ENCODE measurements around the gene FBXO17.
A peak's percentile ranks its signal among the peaks of the same experiment; 100 is the strongest.

FBXO17 gene

DNA sequence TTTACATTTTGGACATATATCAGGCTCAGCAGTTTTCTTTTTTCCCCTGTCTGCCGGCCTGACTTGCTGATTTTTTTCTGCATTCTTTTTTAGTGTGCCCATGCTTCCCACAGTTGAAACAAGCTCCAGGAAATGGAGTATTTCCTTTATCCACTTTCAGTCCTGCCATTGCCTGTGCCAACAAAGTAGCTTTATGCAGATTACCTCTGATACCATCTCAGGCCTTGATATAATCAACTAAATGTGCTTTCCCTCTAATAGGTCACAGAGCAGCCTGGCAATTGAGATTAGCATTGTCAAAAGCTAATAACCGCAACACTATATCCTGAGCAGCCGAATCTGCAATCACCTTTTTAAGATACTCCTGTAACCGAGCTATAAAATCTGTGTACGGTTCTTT lies 35.6 kb downstream of the FBXO17 start:
- H3K4me3 ChIP-seq (ENCODE audit: low read depth, low read length) = no peak overlapping the region
- TF ChIP-seq, protein P1, sequence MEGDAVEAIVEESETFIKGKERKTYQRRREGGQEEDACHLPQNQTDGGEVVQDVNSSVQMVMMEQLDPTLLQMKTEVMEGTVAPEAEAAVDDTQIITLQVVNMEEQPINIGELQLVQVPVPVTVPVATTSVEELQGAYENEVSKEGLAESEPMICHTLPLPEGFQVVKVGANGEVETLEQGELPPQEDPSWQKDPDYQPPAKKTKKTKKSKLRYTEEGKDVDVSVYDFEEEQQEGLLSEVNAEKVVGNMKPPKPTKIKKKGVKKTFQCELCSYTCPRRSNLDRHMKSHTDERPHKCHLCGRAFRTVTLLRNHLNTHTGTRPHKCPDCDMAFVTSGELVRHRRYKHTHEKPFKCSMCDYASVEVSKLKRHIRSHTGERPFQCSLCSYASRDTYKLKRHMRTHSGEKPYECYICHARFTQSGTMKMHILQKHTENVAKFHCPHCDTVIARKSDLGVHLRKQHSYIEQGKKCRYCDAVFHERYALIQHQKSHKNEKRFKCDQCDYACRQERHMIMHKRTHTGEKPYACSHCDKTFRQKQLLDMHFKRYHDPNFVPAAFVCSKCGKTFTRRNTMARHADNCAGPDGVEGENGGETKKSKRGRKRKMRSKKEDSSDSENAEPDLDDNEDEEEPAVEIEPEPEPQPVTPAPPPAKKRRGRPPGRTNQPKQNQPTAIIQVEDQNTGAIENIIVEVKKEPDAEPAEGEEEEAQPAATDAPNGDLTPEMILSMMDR (IDR thresholded peaks at IDR 0.05; ENCODE audit: low read depth, low read length) = no peak

DNA sequence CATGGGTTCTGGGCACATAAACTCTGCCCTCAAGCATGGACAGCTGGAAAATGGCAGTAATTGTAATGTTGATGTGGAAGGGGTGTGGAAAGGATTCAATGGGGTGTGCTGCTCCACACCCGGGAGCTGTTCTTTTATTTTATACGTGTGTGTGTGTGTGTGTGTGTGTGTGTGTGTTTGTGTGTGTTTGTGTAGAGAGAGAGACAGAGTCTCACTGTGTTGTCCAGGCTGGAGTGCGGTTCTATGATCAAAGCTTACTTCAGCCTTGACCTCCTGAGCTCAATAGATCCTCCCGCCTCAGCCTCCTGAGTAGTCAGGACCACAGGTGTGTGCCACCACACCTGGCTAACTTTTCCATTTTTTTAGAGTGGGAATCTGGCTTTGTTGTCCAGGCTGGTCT lies 42.0 kb downstream of the FBXO17 start:
- TF ChIP-seq, protein P1 (IDR thresholded peaks at IDR 0.05; ENCODE audit: low read depth, low read length) = no peak
- H3K4me3 ChIP-seq (ENCODE audit: low read depth, low read length) = no peak overlapping the region

DNA sequence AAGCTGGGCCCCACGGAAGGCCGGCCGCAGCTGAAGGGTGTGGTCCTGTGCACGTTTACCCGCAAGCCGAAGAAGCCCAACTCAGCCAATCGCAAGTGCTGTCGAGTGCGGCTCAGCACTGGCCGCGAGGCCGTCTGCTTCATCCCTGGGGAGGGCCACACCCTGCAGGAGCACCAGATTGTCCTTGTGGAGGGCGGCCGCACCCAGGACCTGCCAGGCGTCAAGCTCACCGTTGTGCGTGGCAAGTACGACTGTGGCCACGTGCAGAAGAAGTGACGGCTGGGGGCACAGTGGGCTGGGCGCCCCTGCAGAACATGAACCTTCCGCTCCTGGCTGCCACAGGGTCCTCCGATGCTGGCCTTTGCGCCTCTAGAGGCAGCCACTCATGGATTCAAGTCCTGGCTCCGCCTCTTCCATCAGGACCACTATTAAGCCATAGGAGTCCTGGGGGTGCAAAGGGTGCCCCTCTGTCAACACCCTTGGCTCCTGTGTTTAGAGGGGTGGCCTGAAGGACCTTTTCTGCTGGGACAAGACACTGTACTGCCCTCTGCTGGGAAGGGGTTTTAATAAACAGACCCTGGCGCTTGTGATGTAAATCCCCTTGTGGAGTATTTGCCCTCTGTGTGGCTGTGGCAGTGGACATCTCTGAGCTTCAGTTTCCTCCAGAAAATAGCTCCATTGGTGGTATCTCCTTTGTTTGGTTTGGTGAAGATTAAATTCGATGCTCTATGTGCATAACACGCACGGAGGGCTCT lies 42.9 kb downstream of the FBXO17 start:
- no peak overlapping the region for H3K4me3 ChIP-seq (ENCODE audit: low read depth, low read length)
- TF ChIP-seq, protein P1 (IDR thresholded peaks at IDR 0.05; ENCODE audit: low read depth, low read length) = peak; percentile 29

DNA sequence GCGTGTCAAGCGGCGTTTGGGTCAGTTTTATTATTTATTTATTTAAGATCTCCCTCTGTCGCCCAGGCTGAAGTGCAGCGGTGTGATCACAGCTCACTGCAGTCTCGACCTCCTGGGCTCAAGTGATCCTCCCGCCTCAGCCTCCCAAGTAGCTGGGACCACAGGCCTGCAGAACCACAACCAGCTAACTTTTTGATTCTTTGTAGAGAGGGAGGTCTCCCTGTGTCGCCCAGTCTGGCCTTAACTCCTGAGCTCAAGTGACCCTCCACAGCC lies 44.1 kb downstream of the FBXO17 start:
- TF ChIP-seq, protein P1 (IDR thresholded peaks at IDR 0.05; ENCODE audit: low read depth, low read length) = no peak
- H3K4me3 ChIP-seq (ENCODE audit: low read depth, low read length) = peak overlapping the region; percentile 96

DNA sequence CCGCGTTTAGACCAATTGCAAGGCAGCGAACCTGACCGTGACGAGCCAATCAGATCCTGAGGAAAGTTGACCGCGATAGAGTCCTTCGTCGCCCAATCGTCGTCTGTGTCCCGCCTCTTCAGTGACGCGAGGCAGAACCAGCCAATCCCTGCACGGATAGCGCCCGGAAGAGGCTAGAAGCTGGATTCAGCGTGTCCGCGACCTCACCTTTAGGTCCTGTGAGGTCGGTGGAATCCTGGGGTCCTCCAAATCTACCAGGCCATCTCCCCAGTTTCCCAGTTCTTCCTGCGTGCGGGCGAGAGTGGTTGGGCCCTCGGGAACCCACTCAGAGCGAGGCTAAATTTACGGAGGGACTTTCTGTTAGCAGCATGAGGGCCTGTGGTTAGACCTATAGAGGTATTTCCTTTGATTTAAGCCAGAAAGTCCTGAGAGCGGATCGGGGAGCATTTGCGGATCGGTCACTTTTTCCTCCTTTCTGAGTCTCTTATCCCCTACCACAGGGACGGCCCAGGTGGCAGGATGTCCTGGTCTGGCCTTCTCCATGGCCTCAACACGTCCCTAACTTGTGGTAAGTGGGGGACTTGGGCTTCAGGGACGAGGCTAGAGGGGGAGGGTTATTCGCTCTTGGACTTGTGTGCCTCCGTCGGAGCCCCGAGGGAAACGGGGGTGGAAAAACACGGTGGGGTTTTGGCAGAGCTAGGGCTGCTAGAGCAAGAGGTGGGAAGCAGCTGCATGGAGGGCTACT lies 44.6 kb downstream of the FBXO17 start, which contains the start of gene MRPS12:
TSS of gene MRPS12 (plus strand) at position 169 of the 745 bp plus-strand sequence. CDS start at position 520, 351 bp downstream.
- TF ChIP-seq, protein P1 (IDR thresholded peaks at IDR 0.05; ENCODE audit: low read depth, low read length) = no peak

DNA sequence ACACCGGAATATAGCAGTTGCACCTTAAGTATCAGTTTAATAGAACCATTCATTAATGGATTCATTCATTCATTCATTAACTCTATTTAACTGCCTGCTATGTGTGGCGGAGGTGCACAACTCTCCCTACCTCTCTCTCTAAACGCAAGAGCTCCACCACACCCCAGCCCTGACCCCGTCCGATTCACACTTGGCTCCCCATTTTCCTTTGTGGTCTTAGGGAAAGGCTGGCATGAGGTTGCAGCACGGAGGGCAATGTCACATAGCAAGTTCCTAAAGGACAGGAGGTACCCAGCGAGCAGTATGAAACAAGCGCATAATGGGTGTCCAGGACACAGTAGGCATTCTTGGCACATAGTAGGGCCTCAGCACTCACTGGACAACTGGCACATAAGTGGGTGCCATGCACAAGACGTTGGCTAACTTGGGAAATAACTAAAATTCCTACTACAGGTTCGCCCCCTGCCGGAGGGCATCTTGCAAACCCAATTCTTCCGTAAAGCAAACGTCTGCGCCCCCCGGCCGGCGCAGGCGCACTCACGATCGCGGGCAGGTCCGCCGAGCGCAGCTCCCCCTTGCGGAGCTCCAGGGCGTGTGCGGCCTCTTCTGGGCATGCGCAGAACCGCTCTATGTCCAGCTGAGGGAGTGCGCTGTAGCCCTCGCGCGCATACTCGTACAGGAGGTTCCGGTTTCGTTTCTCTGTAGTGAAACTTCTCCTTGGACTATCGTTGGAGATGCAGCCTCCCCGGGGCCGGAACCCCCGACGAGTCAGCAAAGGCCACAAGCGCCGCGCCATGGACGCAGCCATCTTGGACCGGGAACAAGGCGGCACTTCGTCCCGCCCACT lies 45.4 kb downstream of the FBXO17 start, which contains the start of gene SARS2:
TSS of gene SARS2 (minus strand) at position 835 of the 847 bp plus-strand sequence. CDS start at position 808, 27 bp downstream.
- TF ChIP-seq, protein P1 (IDR thresholded peaks at IDR 0.05; ENCODE audit: low read depth, low read length) = peak; percentile 98

More for the DNA sequence above, 44.6 kb downstream of the FBXO17 start, which contains the start of gene MRPS12:
- peak within 1 kb of the TSS; percentile 96 for H3K4me3 ChIP-seq (ENCODE audit: low read depth, low read length)

More for the DNA sequence above, 45.4 kb downstream of the FBXO17 start, which contains the start of gene SARS2:
- H3K4me3 ChIP-seq (ENCODE audit: low read depth, low read length) = peak within 1 kb of the TSS; percentile 96
